Middle frontal gyrus (tissue), 1 donor: Measurements from ENCODE around the gene YWHAE.
"Not testable (repeated sequence)": the region's sequence is repeated elsewhere in the genome, so short reads cannot be mapped to it uniquely, and the experiment has no call there.

Experiments used
- DNase-seq: peaks from one replicate; pipeline ENCODE4 v3.0.0-alpha.2; 2015; ENCODE audit warnings: low spot score; ENCODE audit errors: extremely low spot score

The YWHAE gene

DNA sequence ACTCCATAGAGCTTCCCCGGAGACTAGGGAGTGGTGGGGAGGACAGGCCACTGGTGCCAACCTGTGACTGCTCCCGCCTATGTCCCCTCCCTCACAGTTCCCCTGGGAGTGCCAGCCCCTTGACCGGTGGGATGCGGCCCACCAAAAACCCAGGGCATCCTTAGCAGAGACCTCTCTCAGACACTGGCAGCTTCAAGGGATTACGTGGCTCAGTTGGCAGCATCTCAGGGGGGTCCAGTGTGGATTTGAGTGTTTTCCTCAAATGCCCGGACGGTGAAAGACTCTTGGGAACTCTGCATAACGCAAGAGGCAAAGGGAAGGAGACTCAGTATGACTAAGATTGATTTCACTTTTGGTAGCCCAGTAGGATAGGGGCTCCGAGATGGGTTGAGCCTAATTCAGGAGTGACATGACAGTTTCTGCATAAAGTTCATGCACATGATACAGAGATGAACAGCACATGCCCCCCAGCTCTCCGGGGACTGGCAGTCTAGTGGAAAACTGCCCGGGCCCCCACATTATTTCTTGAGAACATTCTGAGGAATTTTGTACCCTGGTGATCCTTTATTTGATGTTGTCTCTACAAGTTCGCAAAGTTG lies 70.2 kb downstream of the YWHAE start:
- DNase-seq = no peak

DNA sequence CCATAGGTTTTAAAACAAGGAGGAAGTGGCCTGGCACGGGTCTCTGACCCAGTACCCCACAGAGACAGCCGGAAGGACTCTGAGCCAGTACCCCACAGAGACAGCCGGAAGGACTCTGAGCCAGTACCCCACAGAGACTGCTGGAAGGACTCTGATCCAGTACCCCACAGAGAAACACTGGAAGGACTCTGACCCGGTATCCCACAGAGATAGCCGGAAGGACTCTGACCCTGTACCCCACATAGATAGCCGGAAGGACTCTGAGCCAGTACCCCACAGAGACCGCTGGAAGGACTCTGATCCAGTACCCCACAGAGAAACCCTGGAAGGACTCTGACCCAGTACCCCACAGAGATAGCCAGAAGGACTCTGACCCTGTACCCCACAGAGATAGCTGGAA lies 71.6 kb downstream of the YWHAE start:
- no peak for DNase-seq

DNA sequence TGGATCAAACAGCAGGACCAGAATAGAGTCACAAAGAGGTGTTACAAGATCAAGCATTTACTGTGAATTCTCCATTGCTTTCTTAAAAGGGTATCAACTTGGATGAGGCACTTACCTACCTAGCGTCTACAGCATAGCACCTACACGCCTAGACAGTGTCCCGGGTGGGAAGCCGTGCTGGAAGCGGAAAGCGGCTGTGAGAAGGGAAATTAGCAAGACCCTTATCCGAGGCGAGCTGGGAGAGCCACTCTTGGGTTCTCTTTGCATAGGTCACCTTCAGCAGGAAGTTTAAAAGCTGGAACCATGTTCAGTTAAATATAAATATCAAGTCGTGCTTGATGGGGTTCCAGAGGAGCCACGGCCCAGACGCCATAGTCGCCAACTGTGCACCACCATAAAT lies 74.3 kb downstream of the YWHAE start:
- no peak for DNase-seq

DNA sequence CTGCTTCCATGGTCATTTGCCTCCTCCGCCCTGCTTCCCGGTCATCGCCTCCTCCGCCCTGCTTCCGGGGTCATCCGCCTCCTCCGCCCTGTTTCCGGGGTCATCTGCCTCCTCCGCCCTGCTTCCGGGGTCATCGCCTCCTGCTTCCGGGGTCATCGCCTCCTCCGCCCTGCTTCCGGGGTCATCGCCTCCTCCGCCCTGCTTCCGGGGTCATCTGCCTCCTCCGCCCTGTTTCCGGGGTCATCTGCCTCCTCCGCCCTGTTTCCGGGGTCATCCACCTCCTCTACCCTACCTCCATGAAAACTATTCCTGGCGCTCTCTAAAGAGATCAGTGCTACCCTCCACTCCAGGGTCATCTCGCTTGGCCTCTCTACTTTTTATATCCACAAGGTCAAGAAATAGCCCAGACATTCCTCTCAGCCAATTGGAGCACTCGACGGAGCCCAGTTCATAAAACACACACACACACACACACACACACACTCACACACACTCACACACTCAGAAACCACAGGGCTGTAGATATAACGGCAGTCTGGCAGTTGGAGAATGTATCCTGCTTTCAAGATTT lies 75.7 kb downstream of the YWHAE start:
- no peak for DNase-seq

DNA sequence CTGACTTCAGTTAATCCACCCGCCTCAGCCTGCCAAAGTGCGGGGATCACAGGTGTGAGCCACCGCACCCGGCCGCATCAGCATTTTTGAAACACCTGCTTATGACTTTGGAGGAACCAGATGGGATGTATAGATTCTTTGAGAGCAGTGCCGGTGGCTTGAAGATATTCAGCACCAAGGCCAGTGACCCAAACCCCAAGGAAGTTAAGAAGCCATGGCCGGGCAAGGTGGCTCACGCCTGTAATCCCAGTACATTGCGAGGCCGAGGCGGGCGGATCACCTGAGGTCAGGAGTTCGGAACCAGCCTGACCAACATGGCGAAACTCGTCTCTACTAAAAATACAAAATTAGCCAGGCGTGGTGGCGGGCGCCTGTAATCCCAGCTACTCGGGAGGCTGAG lies 76.7 kb downstream of the YWHAE start:
- no peak for DNase-seq

DNA sequence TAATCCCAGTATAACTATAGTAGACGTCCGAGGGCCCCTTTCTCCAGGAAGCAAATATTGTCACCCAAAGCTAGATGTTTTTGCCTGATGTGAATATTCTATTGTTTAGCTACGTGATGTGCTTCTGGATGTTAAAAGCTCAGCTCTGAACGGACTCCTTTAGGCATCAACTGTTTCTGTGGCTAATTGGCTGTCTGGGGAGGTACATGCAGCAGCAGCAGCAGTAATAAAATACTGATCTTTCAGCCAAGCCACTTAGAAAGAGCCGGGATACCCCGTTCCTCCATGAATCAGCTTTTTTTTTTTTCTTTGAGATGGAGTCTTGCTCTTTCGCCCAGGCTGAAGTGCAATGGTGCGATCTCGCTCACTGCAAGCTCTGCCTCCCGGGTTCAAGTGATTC lies 77.5 kb downstream of the YWHAE start:
- DNase-seq = no peak

DNA sequence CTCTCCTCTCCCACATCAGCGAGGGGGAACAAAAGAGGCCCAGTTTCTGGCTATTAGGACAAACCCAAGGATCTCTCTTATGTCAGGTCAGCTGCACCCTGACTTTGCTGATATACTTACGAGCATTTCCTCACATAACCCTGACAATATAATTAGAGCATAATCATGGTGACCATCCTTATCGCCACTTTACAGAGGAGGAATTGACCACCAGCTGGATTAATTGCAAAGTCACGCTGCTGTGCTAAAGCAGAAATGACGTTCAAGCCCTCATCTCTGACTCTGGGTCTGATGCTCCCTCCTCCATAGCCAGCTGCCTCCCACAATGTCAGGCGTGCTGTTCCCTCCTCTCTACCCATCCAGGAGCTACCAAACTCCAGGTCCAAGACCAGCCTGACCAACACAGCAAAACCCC lies 78.0 kb downstream of the YWHAE start:
- DNase-seq = no peak

DNA sequence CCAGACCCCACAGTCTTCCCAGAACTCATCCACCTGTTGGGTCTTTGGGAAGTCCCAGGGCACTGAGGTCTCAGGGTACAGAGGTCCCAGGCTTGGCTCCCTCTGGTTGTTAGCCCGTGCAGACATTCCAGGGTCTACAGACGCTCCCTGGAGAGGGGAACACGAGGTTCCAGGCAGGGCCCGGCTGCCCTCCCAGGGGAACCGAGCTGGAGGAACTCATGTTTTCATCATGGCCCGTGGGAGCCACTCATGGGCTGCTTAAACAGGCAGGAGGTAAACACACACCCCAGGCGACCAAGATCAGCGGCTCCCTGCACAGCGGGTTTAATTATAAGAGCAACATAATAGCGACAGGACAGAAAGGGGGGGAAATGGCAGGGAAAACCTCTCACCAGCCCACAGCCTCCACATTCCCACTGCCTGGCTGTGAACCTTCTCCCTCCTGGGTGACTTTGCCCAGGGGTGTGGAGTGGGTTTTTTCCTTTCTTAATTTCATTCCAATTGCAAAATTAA lies 84.1 kb downstream of the YWHAE start:
- no peak for DNase-seq

DNA sequence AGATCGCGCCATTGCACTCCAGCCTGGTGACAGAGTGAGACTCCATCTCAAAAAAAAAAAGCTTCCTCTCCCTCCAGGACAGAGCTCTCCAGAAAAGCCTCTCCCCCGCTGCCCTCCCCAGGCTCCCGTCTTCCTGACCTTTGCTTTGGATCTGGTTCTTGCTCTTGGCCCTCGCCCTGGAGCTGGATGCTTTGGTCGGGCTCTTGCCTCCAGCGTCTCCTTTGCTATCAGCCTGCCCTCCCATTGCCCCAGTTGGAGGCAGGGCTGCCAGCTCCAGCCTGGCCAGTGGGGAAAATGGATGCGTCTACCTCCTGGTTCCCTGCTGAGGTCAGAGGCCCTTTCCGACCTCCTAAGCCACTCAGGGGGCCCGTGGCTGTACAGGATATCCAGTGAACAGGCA lies 84.6 kb downstream of the YWHAE start:
- DNase-seq = no peak

DNA sequence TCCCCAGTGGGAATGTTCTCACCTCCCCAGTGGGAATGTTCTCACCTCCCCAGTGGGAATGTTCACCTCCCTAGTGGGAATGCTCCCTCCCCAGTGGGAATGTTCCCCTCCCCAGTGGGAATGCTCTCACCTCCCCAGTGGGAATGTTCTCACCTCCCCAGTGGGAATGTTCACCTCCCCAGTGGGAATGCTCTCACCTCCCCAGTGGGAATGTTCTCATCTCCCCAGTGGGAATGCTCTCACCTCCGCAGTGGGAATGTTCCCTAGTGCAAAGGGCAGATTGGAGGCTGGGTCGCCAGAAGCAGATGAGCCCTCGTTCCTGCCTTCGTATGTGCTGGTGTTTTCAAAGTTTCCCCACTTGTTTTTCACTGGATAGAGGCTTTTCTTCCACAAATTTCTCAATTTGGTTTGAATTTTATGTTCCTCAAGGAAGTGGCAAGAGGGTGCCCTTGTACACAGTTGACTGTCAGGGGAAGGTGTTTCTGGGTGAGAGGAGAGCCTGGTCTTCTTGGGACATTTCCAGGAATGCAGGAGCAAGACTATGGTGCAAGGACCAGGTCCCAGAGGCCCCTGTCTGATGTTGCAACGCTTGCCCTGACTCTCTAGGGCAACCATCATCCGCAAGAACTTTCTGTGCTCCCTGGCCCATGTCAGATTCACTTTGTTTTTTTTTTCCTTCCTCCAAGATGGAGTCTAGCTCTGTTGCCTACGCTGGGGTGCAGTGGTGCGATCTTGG lies 86.6 kb downstream of the YWHAE start:
- no peak for DNase-seq

DNA sequence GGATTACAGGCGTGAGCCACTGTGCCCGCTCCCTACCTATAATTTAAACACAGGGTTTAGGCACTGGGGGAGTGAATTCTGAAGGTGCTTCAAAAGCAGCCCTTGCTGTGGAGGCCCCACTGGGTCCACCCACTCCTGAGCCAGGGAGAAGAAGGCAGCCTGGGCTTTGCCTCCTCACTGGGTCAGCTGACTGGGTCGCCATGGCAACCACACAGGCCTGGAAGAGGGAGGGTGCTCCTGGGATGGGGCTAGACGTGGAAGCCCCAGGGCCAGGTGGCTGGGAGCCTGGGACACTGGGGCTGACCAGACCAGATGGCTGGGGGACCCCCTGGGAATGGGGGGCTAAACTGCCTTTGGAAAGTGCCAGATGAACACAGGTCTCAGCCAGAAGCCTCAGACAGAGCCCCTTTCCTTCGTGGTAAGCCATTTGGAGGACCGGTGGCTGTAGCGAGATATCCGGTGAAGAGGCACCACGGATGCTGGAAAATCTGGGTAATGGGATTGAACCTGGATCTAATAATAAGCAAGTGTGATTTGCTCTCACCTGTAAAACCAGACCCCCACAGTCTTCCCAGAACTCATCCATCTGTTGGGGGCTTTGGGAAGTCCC lies 87.7 kb downstream of the YWHAE start:
- no peak for DNase-seq

DNA sequence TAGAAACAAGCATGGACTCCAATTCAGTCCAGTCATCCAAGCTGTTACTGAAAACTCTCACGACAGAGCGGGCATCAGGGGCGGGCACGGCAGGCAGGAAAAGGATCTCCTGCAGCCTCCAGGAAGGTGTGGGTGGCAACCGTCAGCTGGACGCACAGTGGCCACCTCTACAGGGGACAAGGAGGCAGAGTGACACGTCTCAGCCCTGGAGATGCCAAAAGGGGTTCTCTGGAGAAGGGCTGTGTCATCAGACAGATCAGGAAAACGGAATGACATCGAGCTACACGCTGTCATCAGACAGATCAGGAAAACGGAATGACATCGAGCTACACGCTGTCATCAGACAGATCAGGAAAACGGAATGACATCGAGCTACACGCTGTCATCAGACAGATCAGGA lies 92.2 kb downstream of the YWHAE start:
- not testable (repeated sequence) for DNase-seq

DNA sequence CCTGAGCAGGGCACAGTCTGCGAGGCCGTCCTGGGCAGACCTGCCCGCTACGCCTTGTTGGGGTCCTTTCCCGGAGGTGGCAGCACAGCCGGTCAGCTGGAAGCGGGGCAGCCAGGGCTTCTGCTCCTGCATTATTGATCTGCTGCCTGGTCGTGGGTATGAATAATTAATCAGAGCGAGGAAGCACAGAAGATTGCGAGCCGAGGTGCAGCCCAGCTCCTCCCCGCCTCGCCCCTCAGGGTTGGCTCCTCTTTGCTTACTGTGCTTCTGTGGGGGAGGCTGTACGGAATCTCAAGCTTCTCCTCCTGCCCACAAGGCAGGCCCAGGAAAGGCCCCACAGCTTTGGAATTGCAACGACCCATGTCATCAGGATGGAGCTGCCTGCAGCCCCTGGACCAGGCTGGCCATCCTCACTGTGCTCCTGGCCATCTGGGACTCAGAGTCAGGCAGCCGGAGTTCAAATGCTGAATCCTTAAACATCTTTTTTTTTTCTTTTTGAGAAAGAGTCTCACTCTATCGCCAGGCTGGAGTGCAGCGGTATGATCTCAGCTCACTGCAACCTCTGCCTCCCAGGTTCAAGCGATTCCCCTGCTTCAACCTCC lies 95.0 kb downstream of the YWHAE start:
- DNase-seq = no peak

DNA sequence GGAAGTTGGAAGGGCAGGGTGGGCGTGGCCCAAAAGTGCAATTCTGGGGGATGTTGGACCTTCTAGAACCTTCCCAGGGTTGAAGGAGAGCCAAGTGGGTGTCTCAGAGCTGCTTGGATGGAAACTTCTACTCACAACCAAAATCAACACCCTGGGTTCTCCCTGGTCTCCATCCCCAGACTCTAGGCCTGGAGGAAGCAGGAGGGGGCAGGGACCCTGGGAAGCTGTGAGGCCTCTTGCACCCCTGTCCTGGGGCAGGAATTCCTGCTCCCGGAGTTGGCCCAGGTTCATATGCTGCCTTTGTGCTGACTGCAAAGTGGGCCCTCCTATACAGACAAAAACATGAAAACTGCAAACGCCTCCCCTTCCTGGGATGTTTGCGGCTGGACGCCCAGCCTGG lies 95.5 kb downstream of the YWHAE start:
- no peak for DNase-seq

DNA sequence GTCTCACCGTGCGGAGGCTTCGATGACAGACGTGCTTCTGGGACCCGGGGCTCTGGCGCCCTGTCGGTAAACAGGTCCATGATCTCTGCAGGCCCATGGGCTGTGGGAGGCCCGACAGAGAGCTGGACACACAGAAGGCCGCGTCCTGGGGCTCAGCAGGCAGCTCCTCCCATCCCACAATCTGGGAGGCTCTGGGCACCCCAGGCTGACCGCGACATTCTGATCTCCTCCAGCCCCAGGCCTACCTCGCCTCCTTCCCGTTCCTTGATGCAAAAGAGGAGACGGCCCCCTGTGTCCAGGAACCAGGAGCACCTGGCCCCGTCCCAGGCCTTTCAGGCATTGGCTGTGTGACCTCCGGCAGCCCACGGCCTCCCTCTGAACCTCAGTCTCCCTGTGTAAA lies 97.3 kb downstream of the YWHAE start:
- DNase-seq = no peak

DNA sequence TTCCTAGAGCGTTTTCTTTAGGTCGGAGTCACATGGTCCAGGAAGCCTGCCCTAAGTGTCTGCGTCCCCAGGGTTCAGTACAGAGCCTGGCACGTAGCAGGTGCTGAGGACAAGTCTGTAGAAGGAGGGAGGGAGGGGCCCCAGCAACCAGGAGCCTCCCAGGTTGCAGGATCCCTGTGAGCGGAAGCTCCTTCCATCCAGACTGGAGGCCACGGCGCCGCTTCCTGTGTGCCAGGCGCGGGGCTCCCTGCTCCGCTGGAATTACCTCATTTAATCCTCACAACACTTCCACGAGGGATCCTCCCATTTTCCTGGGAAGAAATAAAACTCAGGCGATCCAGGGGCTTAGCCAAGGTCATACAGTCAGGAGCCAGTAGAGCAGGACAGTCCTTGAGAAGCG lies 98.5 kb downstream of the YWHAE start:
- DNase-seq = no peak

DNA sequence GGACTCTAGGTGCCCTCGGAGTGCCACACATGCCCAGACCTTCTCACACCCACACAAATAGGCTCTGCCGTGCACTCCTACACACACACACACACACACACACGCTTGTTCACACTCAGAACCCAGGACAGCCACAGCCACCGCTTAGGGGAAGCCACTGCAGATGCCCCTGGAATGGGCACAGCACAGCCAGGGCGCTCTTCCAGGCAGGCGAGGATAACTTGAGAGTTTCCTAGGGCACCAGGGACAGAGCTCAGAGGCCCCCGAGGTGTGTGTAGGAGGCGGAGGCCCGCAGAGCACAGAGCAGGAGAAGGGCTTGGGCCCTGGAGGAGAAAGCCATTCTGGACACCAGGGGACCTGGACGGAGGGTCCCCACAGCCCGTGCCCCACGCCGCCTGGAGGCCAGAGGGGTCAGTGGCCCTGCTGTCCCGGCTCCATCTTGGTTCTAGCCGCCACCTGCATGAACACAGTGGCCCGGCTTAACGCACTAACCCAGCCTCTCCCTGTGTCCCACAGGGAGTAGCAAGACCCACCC lies 99.6 kb downstream of the YWHAE start:
- no peak for DNase-seq

DNA sequence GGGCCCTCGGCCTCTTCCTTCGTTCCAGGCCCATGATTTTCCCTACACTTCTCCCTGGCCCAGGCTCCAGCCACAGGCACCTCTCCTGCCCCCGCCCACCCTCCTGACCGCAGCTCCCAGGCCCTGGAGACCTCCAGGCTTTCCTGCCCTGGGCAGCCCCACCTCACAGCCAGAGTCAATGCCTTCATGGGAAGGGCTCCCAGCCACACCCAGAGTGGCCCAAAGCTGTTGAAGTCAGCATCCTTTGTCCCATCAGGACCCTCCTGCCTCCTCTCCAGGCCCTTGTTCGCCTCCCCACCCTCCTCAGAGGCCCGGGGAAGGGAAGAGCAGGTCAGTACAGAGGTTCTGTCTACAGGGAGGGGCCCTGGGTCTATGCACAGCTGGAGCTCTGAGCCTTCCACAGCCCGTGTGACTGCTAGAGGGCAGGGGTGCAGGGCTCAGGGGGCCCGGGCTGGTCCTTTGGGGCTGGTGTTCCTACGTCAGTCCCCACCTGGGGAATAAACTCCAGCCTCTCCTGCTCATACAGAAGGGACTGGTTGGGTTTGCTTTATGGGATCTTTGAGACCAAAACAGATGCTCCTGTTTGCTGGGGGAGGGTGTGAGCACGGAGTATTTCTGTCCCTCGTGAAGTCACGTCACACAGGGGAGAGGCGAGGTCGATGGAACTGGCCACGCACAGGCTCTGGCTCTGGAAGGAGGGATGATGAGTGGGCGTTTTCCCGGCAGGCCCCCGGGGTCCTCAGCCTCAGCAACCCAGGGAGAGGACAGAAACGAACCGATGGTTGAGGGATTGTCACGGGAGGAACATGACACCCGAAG lies 100.3 kb downstream of the YWHAE start:
- DNase-seq = no peak

DNA sequence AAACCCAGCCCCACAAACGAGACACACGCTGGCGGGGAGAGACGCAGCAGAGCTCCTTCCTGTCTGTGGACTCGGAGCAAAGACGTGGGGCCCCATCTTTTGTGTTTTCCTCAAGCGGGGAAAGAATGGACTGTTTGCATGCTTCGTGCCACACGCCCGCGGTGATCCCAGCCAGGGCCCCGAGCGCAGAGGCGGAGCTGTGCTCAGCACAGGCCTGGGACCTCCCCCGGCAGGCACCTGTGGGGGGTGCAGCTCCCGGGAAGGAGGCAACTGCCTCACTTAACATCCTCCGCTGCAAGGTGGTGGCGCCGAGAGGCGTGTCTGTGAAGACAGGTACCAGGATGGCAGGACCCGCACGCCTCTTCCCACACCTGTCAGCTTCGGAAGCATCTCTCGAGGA lies 101.4 kb downstream of the YWHAE start:
- DNase-seq = no peak
